Smooth muscle cell (in vitro differentiated cells): ENCODE measurements around the gene RACK1. TPM values are rescaled to one million over a fixed set of nuclear protein-coding genes. Genes with fewer than 3 reads are reported as not detected.

Experiments
- DNase-seq: peaks from one replicate; lab custom pipeline; 2025; ENCODE audit not compliant: unreplicated experiment; lab: John Stamatoyannopoulos, UW
- H2AFZ ChIP-seq: fragments of 200-600 bp; sonication (generic); 2 replicates; pipeline ENCODE4 v1.6.0; 2016; ENCODE audit warnings: antibody characterized with exemption, low read depth, mild to moderate bottlenecking
- H3F3A ChIP-seq: fragments of 200-600 bp; sonication (generic); 2 replicates; pipeline ENCODE4 v1.6.0; 2017; ENCODE audit warnings: antibody characterized with exemption, low read depth
- H3K27ac ChIP-seq: fragments of 200-600 bp; sonication (generic); 2 replicates; pipeline ENCODE4 v1.5.1; 2016; ENCODE audit warnings: low read depth, mild to moderate bottlenecking
- H3K27me3 ChIP-seq: fragments of 200-600 bp; sonication (generic); 2 replicates; pipeline ENCODE4 v1.6.1; 2016; ENCODE audit warnings: low read depth, mild to moderate bottlenecking
- H3K36me3 ChIP-seq: fragments of 200-600 bp; sonication (generic); 2 replicates; pipeline ENCODE4 v1.5.1; 2016; ENCODE audit warnings: low read depth
- H3K4me1 ChIP-seq: fragments of 200-600 bp; sonication (generic); 2 replicates; pipeline ENCODE4 v1.5.1; 2016; ENCODE audit warnings: low read depth
- H3K4me2 ChIP-seq: fragments of 200-600 bp; sonication (generic); 2 replicates; pipeline ENCODE4 v1.6.0; 2016; ENCODE audit warnings: mild to moderate bottlenecking
- H3K4me3 ChIP-seq: fragments of 200-600 bp; sonication (generic); 2 replicates; pipeline ENCODE4 v1.5.1; 2016; ENCODE audit warnings: mild to moderate bottlenecking
- H3K79me2 ChIP-seq: fragments of 200-600 bp; sonication (generic); 2 replicates; pipeline ENCODE4 v1.6.0; 2016; ENCODE audit warnings: low read depth, mild to moderate bottlenecking
- H3K9ac ChIP-seq: fragments of 200-600 bp; sonication (generic); 2 replicates; pipeline ENCODE4 v1.6.0; 2016; ENCODE audit warnings: low read depth
- H3K9me3 ChIP-seq: fragments of 200-600 bp; sonication (generic); replicated peaks from 2 replicates; pipeline ENCODE4 v1.5.1; 2016; ENCODE audit warnings: low read depth
- H4K20me1 ChIP-seq: fragments of 200-600 bp; sonication (generic); 2 replicates; pipeline ENCODE4 v1.6.0; 2016; ENCODE audit warnings: low read depth
- WGBS: methylation state at CpG from one replicate; pipeline ENCODE4 v1.1.7; 2016; ENCODE audit warnings: low lambda C conversion rate; 5-methylcytosine and 5-hydroxymethylcytosine counted together
- polyA plus RNA-seq: library from polyadenylated mRNA; unstranded; fragments of >200 nt; fragmentation: Nextera tagmentation; extraction: Ambion mirVana; gene quantifications from 2 replicates; pipeline ENCODE4 v1.2.1, GENCODE V29; 2016
- total RNA-seq: library from RNA; depleted of rRNA; stranded (reverse); fragments of >200 nt; gene quantifications from 2 replicates; pipeline ENCODE4 v1.2.3, GENCODE V29; 2014
- TF ChIP-seq, protein P1 (sequence below): fragments of 200-600 bp; sonication (generic); IDR thresholded peaks from 2 replicates; pipeline ENCODE4 v1.5.1; 2017; ENCODE audit warnings: borderline replicate concordance, mild to moderate bottlenecking, antibody characterized with exemption; ENCODE audit not compliant: insufficient read depth, poor library complexity, severe bottlenecking

RACK1 gene
- total and polyA plus RNA-seq, 2 experiments from 2014 or later, result 617 to 2,098 TPM

DNA sequence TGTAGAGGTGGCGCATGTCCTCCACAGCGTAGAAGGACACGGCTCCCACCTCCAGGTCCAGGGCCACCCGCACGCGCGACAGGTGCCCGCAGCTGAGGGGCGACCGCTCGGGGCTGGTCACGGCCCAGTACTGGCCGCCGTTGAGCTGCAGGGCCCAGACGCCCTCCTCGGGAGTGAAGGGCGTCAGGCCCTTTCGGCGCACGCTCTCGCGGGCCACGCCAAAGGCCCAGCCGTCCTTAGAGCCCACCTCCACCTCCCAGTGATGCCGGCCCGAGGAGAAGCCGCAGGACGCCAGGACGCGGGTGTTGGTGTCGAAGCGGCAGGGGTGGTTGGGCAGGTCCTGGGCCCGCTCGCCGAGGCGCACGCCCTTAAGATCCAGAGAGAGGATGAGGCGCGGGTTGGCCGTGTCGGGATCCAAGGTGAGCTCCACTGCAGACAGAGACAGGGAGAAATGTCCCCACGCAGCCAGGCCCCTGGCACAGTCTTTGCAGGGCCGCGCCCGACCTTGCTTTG is 48.4 kb downstream of the RACK1 start:
- Histone ChIP-seq H3K9me3 (no peaks in the 10 kb centered on the region), H3K79me2 (no peaks in the 10 kb centered on the region), H3F3A (no peaks in the 10 kb centered on the region), H3K9ac (no peak overlapping the region), H2AFZ (no peak overlapping the region), H3K27me3 (no peaks in the 10 kb centered on the region), H3K4me3 (no peak overlapping the region), H4K20me1 (no peaks in the 10 kb centered on the region), H3K27ac (no peak overlapping the region), H3K4me2 (no peak overlapping the region), H3K36me3 (no peaks in the 10 kb centered on the region), H3K4me1 (peaks cover 4% of the 10 kb centered on the region)
- WGBS, result 94% methylated on average over 45 of the region's 45 CpGs
- DNase-seq, result no peak
- TF ChIP-seq, protein P1, sequence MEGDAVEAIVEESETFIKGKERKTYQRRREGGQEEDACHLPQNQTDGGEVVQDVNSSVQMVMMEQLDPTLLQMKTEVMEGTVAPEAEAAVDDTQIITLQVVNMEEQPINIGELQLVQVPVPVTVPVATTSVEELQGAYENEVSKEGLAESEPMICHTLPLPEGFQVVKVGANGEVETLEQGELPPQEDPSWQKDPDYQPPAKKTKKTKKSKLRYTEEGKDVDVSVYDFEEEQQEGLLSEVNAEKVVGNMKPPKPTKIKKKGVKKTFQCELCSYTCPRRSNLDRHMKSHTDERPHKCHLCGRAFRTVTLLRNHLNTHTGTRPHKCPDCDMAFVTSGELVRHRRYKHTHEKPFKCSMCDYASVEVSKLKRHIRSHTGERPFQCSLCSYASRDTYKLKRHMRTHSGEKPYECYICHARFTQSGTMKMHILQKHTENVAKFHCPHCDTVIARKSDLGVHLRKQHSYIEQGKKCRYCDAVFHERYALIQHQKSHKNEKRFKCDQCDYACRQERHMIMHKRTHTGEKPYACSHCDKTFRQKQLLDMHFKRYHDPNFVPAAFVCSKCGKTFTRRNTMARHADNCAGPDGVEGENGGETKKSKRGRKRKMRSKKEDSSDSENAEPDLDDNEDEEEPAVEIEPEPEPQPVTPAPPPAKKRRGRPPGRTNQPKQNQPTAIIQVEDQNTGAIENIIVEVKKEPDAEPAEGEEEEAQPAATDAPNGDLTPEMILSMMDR, result no peak

DNA sequence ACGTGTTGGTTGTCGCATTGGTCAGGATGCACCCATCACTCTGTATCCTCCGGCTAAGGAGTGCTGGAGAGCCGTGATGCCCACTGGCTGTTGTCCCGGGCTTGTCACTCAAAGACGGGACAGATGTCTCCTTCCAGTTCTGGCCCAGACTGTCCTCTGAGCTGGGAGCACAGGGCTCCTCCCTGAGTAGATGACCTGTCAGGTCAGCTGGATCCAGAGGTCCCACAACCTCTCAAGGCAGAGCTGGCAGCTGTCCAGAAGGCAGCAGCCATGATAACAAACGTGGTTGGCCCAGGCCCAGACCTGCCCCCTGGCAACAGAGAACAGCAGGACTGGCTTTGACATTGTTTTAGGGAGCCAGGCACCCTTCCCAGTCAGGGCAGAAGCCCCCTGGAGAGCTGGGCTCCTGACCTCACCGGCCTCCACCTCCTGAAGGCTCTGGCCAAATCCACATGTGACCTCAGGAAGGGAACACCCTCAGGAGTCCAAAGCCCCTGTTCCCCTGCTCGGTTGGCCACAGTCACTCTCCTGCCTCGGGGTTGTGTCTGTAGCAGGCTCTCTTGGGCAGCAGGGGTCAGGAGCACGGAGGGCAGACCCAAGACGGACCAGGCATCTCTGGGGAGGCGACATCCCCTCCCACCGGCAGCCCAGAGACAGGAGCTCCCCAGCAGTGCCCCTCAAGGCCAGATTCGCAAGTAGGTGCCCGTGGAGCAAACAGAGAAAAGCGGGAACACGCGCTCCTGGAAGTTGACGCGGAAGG is 49.0 kb downstream of the RACK1 start:
- no peaks in the 10 kb centered on the region for H3F3A ChIP-seq
- 89% methylated on average over 21 of the region's 21 CpGs for whole genome bisulfite sequencing
- TF ChIP-seq, protein P1, result no peak
- peaks cover 8% of the 10 kb centered on the region for H3K4me1 ChIP-seq
- DNase-seq, result no peak
- H3K9me3 ChIP-seq, result no peaks in the 10 kb centered on the region
- no peak overlapping the region for H3K9ac ChIP-seq
- H3K79me2 ChIP-seq, result no peaks in the 10 kb centered on the region
- H4K20me1 ChIP-seq, result no peaks in the 10 kb centered on the region
- no peak overlapping the region for H3K4me3 ChIP-seq
- no peak overlapping the region for H2AFZ ChIP-seq
- H3K4me2 ChIP-seq, result no peak overlapping the region
- H3K27ac ChIP-seq, result no peak overlapping the region
- no peaks in the 10 kb centered on the region for H3K36me3 ChIP-seq
- no peaks in the 10 kb centered on the region for H3K27me3 ChIP-seq

- peaks cover 8% of the 10 kb centered on the region for H3K4me1 ChIP-seq
- no peak for DNase-seq
- H3K27me3 ChIP-seq, result no peaks in the 10 kb centered on the region
- H3K4me2 ChIP-seq, result no peak overlapping the region
- H3K9me3 ChIP-seq, result no peaks in the 10 kb centered on the region
- 98% methylated on average over 2 of the region's 2 CpGs for WGBS
- H4K20me1 ChIP-seq, result no peaks in the 10 kb centered on the region
- H3K27ac ChIP-seq, result no peak overlapping the region
- no peak overlapping the region for H3K9ac ChIP-seq
- H3K36me3 ChIP-seq, result no peaks in the 10 kb centered on the region
- no peaks in the 10 kb centered on the region for H3K79me2 ChIP-seq
- TF ChIP-seq, protein P1, result no peak
- H3F3A ChIP-seq, result no peaks in the 10 kb centered on the region
- H3K4me3 ChIP-seq, result no peak overlapping the region
- no peak overlapping the region for H2AFZ ChIP-seq
Measured at GRCh38 chr5:181193656-181194055, 50.0 kb downstream of the RACK1 start.
